GM19324 (cell line): ENCODE data around the gene PDE4B.

Source experiments
- ATAC-seq: cut with Tn5 transposase; IDR thresholded peaks from one replicate; pipeline ENCODE4 v1.9.1; 2021; ENCODE audit warnings: mild to moderate bottlenecking, moderate library complexity; ENCODE audit not compliant: unreplicated experiment, low FRiP score

Gene PDE4B

DNA sequence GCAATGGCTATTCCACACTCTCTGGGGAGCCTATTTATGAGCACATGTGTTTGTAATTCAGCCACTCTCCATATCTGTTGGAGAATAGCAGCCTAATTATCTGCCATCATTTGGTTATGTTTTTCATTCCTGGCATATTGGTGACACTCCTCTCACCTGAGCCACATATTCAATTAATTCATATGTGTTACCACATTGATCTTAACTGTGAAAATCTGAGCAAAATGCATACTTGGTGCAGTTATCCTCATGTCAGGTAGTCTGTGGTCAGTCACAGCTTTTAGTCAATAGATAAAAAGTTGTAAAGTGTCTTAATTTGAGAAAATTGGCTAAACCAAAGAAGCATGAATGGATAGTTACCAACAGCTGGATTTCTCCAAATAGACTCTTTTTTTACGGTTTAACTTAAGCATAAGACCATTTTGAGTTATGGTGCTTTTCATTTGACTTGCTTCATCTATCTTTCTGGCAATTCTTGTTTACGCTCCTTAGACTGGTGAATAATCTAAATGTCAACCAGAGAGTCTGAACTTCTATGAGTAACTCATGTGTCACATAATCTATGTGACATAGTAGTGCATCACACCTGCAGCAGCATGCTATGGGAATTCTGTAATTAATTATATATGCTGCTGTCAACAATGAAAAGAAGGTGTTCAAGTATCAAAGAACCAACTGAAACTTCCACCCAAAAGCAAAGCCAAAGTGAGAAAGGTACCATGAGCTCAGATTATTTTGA lies 553.5 kb downstream of the PDE4B start:
- no peak for ATAC-seq

DNA sequence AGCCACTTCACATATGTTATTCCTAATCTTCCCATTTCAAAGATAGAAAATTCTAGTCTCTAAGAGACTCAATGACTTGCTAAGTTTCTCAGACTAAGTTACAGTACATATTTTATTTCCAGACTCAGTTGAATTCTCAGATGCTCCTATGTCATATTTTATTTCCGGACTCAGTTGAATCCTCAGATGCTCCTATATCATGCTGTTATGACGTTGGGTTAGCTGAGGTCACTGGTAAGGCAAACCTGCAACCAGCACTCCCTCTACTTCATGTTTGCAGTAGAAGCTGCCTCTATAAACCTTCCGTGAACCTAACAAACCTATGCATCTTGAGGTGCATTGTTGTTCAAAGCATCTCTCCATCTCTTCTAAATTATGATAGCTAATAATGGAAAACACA lies 554.2 kb downstream of the PDE4B start:
- no peak for ATAC-seq

DNA sequence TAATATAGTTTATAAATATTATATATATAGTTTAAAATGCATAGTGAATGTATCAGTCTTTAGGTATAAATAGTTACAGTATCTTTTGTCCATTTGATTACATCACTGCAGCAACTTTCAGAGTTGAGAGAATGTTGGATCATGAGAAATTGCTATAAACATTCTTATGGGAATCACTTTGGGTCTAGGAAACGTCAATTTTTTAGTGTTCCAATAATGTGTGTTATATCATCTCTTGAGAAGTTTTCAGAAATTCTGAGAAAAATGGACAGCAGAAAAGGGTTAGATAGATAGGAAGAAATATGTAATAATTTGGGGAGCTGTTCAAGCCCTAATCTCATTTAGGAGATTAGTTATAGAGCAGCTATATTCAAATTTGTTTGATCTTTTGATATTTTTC lies 556.1 kb downstream of the PDE4B start:
- no peak for ATAC-seq

DNA sequence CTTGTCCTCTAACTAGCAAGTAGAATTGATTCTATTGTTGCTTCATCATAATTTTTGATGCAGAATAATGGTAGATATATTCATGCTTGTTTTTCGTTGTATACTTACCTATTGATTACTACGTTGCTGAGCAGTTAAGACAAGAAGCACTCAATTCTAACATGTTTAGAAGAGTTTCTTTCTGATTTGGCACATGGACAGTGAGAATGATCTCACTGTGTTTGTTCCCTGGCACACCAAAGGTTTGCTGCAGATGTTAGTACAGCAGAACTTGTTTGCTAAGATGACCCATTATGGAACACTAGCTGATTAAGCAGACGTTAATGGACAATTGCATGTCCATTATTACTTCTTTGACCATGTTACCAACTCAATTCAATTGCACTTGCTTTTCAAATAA lies 556.5 kb downstream of the PDE4B start:
- ATAC-seq: no peak

DNA sequence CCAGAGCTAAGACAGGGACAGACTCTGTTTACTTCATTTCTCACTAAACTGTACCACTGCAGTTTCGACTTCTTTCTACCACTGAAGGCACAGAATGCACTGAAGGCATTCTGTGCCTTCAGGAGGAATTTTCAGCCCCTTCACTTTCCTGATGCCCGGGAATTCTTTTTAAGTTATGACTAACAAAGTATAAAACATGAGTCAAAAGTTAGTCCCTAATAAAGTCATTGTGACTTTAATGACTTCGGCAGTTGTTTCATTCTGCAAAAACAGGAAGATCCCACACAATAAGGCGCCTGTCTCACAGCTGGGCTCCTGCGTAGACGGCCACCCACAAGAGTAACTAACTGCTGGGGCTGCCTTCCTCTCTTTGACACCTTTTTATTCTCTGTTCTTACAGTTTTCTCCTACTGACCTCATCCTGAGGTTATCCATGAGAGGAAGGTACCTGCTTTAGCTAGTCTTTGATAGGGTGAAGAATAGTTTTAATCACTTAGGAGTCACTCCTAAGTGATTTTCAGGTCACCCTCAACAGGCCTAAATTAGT lies 557.4 kb downstream of the PDE4B start:
- ATAC-seq: peak; percentile 73

DNA sequence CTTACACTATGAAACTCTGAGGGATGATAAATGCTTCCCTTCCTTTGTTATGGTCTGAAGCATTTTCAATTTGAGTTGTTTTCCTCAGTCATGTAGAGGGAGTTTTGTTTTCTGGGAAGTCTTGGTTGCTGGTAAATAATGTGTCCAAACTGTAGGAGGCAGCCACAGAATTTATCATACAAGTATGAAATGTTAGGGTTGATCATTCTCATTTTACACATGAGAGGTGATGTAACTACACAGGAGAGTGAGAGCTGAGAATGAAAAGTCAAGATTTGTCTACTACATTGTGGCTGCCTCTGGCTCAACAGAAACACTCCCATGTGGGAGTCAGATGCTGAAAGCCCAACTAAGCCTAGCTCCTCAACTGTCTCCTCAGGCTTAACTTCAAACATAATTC lies 558.8 kb downstream of the PDE4B start:
- peak; percentile 14 for ATAC-seq

DNA sequence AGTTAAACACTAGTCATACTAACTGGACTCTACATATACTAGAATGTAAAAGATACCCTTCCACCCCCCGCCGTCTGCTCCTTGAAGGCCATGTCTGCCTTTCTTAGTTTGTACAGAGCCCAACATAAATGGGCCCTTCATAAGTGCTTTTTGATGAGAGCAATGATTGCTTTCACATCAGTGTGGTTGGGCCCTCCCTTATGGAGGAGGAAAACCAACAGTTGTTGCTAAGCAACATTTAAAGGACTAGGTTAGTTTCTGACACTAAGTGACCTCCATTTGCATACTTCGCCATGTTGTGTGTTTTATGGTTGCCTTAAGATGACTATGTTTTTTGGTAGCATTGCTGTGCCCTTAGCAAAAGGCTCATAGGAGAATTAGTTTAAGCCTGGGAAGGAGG lies 559.2 kb downstream of the PDE4B start:
- peak; percentile 37 for ATAC-seq

DNA sequence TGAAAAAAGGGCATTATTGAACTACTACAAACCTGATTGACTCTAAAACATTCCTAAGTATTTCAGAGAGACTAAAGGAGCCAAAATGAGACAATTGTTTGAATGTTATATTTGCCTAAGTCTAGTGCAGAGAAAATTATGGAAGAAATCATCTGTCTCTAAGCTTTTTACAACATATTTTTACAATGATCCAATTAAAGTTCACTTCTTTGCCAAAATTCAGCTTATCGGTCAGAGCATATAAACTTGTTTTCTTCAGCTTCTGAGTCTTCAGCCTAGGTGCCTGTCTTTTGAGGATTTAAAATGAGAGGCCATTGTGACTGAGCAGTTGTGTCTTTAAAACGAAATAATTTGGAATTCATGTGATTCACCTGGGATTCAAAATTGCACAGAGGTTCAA lies 560.1 kb downstream of the PDE4B start:
- ATAC-seq: no peak

DNA sequence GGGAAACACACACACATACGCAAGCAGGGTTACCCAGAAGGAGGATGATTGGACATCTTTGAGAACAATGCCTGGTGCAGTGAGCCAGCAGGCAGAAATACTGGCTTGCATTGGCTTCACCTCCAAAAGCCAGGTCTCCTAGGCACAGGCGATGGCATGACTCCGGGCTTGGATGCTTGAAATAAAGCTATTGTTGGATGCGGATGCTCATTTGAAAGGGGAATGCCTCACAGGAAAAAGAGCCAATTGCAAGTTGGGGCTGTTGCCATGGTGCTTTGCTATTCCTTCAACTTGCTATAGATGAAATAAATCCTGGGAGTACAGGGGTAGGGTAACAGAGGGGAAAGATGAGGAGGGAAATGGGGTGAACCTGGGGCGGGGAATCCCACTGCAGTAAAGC lies 560.6 kb downstream of the PDE4B start:
- ATAC-seq: no peak

DNA sequence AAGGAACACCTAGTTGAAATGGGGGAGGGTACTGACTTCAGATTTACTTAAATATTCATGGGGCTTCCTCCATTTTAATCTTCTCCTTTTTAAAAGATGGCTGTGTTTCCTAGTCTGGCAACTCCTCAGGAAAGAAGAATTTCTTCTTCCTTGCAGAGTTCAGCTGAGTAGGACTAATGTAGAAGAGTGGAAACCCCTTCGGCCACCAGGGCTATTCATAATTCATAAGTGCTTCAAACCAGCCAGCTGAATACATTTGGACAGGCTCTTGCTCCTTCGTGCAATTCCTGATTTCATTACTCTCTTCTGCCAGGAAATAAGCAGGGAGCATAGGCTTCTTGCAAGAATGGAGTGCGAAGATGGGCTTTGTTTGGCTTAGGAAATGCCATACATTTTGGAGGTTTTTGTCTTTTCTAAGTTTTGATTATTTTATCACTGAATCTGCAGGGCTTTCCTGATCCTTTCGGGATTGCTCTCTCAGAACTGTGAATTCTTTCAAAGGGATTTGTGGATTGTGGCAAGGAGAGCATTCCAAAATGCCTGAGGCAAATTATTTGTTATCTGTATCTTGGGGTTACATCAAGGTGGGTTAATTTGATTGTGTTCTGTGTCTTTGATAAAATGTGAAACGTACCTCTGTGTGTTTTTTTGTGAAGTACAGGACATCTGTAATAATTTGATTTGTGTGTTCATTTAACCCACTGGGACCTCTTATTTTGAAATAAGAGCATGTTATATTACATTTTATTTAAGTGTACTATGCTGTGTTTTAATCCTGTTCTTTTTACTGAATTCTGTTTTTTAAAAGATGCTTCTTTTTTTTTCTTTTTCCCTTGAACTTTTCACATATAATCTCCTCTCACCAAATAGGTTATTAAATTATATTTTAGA lies 561.9 kb downstream of the PDE4B start:
- no peak for ATAC-seq

DNA sequence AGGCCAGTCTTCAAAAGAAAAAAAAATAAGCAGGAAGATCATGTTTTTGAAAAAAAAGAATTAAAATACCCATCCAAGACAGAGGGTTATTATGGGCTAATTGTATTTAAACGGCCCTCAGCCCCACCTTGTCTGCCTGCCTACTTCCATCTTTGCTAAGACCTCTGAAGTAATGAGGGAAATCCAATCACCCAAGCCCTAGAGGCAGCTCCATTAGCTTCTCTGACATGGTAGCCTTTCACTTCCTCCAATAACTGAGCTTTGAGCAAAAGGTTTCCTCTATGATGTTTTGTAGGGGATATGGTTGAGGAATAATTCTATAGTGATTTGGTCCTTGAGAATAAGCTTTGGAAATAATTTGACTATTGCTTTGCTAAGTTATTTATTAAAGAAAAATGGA lies 563.1 kb downstream of the PDE4B start:
- no peak for ATAC-seq

DNA sequence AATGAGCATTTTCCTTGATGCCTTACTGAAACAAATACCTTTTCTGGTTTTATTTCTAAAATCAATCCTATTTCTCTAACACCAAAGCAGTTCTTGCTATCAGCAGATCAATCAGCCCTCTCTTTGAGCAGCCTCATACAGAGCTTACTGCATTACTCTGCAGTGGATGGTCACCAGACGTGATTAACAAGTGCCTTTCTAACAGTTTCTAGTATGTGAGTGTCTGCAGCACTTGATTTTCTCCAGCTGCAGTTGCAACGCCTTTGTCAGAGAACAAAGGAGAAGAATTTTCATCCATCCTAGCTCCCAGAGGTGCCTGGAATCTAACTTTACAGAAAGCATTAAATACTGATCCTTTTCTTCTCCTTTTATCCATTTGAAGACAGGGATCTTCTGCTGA lies 563.9 kb downstream of the PDE4B start:
- no peak for ATAC-seq

DNA sequence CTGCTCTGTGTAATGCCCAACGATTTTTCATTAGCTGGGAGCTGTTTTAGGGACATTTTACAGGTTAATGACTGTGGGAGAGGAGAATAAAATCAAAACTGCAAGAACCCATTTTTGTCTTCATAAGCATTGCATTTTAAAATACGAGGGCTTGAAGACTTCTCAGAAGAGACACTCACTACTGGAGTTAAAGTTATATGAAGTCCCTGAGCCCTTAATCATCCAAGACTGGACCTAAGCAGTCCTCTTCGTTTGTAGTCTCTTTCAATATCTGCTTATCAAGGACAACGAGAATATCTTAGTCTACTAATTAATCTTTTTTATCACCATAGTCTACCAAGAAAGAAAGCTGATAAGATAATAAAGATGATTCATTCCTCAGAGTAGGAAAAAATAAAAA lies 564.3 kb downstream of the PDE4B start:
- ATAC-seq: no peak

DNA sequence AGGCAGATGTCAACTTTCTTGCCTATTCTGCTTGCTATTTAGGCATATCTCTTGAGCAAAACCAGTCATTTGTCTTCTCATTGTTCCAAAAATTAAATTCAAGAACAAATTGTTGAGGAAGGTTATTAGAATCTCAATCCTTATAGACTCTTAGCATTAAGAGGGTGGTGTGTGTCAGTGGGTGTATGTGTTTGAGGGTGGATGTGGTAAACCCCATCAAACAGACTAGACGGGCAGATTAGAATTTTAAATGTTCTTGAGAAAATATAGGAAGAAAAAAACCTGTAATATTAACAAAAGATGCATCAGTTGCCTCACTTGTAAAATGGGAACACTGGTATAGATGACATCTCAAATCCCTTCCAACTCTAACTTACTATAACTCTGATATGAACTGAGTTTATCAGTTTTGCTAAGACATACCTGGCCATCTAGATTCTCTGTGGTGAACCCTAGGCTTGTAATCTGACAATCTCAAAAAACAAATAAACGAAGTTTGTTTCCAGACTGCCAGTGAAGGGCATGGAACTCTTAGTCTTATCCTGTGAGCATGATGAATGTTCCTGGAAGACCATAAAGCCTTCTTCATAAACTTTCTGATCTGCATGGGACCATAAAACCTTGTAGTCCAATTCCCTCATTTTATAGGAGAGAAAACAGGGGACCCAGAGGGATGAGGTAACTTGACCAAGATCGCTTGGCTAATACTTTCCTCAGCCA lies 564.9 kb downstream of the PDE4B start:
- ATAC-seq: no peak

DNA sequence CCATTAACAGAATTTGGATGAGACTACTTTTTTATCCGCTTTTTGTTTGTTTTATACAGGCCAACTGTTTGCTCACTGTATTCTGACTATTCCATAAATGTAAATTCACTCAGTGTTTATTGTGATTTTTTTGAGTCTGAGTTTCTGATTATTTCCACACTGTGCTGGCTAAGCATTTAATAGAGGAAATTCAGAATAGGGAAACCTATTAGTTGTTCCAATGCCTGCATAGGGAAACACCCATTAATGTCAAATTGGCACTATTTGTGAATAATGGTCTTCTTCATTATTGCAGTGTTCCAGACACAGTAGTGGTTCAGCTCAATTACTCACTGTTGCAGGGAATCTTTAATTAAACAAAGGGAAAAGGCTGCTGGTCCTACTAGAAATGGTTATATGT lies 566.6 kb downstream of the PDE4B start:
- ATAC-seq: no peak

DNA sequence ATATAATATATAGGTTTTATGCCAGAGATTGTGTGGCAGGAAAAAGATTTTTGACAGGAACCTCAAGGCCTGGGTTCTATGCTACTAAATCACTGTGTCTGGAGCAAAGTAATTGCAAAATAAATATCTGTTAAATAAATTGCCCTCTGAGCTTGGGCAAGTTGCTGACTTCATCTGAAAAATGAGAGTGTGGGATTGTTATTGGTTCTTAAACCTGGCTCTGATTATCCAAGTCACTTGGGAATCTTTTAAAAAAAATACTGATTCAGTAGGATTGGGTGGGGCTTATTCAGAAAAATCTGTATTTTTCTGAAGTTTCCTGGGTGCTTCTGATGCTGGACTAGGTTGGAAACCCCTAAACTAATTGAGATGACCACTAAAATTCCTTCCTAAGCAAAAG lies 567.1 kb downstream of the PDE4B start:
- ATAC-seq: no peak

DNA sequence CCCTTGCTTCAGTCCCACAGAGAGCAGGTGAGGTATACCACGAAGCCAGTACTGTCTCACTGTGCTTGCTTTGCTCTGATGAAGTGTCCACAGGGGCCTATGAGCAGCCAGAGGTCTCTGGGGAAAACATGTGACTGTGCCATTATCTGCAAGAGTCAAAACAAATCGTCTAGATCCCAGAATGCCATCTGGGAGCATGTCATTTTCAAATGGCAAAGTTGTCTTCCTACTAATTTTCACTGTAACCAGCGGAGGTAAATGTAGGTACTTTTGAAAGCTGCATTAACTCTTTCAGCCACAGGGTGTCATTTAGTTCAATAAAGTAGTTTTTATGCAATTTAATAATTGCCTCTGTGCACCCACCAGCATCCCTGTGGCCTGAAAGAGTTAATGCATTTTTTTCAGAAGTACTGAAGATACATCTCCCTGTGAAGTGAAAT lies 567.6 kb downstream of the PDE4B start:
- ATAC-seq: no peak

DNA sequence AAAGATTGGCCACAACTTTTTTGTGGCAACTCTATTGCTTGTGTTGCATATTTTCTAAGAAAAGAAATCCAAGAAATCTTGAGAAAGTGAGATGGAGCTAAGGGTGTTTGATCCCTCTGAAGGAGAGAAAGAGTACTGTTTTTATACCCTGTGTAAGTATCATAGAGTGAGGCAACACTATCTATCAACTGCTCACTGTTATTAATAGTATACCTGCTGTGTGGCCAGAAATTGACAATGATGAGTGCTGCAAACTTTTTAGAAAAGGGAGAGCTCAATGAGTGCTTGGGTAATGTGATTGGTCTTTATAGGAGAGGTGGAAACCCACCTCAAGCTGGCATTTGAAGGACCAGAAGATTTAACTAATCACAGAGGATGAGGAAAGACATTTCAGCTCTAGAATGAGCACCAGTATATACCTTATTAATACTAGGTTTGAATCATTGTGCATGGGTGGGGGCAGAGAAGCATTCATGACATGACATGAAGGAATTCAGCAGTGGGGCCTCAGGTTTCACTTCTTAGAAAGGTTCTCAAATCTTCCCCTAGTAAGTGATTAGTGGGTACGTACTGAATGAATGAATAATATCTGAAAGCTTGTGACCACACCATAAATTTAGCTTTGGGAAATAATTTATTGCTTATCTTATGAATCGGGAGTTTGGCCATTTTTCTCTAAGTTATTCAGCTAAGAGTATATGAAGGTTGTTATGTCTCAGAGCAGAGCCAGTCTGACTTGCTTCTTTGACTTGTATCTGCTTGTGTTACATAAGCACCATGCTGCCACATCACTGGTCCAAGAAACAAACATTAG lies 572.1 kb downstream of the PDE4B start:
- ATAC-seq: peak; percentile 49

DNA sequence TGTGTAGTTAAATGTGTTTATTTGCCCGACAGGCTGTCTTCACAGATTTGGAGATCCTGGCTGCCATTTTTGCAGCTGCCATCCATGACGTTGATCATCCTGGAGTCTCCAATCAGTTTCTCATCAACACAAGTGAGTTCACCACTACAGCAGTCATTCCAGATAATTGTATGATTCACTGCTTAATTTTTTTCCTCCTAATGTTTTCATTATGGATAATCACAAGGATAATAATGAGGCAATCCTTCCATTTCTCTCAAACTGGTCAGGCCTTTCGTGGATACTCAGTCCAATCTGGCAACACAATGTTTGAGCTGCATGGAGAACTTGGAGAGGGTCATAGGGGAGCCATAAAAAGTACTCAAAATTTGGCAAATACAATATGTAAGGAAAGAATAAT lies 572.9 kb downstream of the PDE4B start:
- ATAC-seq: no peak

DNA sequence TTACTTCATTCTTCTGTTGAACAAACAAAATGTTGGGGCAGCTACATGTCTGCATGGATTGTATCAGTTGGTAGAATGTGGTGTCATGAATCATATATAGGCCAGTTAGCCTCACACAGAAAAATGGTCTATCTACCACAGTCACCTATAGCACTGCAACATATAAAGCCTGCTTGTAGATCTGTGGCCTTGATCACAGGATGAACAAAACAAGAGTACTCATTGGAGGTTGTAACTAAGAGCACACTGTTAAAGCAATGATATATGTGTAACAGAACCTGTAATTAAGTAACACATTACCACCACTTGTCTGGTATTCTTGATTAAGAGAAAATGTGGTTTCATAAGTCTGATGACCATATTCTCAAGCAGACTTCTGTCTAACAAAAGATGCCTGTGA lies 573.9 kb downstream of the PDE4B start:
- no peak for ATAC-seq
